Globus pallidus (tissue), 1 donor: ENCODE results near the gene ZFPM1.

ENCODE experiments used
- DNase-seq: peaks from one replicate; pipeline ENCODE4 v3.0.0-alpha.2; 2015; ENCODE audit warnings: low spot score

ZFPM1 gene

DNA sequence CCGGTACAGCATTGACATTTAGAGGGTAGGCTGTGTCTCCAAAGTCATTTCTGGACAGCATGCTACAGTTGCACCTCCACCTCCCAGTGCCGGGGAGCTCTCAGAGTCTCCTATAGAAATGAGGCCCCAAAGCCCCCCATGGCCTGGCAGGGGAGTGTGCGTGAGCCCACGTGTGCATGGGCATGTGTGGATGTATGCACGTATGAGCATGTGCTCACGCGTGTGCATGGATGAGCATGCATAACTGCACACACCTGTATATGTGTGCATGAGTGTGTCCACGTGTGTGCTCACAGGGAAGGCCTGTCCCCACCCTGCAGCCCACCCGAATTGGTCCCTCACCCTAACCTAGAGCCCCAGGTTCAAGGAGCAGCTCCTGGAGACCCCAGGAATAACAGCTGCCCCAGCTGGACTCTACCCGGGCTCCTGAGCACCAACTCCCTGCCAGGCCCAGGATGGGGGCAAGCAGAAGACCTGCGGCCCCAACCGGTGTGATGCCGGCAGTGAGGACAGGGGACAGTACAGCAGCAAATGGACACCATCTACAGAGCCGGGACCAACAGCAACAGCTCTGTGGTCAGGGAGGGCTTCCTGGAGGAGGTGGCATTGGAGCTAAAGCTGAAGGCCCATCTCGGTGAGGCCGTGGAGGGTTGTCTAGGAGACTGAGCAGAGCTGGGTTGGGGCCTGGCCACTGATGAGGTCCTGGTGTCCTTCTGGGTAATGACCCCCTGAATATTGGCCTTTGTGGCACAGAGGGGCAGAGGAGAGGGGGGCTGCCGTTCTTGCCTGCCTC, 35.2 kb upstream of the ZFPM1 start:
- no peak for DNase-seq

DNA sequence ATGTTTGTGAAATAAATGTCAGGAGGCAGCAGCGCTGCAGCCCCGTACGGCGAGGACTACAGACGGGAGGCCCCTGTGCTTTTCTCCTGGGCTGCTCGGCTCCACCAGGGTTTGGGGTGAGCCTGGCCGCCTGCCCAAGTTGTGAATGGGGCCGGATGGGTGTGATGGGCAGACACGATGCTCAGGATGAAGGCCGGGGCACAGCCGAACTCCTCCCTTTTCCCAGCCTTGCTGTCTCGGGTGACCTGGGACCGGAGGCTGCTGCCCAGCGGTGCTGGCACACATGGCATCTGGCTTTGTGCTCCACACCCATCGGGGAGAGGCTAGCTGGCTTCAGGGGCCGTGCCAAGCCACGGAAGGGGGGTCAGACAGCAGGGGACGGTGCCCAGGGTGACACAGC, 34.2 kb upstream of the ZFPM1 start:
- DNase-seq = no peak

DNA sequence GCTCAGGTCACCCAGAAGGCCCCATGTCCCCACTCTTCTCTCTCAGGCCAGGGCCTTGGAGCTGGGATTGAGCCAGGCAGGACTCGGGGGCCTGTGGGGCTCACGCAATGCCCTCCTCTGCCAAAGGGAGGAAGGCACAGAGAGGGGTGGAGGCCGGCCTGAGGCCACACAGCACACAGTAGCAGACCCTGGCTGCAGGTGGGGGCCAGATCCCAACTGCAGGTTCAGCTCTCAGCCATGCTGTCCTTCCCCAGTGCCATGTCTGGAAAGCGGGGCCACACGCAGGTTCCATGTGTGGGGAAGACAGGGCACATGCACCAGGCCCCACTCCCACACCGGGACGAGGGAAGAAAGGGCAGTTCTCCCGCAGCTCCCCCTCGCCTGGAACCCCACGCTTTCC, 33.3 kb upstream of the ZFPM1 start:
- no peak for DNase-seq

- no peak for DNase-seq
Measured at GRCh38 chr16:88420496-88420895, 32.6 kb upstream of the ZFPM1 start.

DNA sequence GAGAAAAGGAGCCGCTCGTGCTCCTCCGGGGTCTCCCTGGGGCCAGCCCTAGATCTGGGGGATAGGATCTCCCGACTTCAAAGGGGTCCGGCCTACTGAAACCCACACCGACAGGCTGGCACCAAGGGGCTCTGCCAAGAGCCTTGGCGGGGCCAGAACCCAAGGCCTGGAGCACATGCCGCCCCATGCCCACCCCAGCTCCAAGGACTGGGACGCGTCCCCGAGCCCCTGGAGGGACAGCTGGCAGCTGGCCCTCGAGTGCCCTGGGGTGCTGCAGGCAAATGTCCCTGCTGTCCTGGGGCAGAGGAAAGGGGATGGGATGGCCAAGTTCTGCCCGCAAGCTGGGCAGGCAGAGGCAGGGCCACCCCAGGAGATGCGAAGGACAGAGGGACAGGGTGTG, 31.8 kb upstream of the ZFPM1 start:
- DNase-seq = no peak

GRCh38 chr16:88421871-88422433, 31.1 kb upstream of the ZFPM1 start:
- DNase-seq = no peak

GRCh38 chr16:88422733-88423447, 30.2 kb upstream of the ZFPM1 start:
- DNase-seq = no peak

- DNase-seq = no peak
Measured at GRCh38 chr16:88423448-88423850, 29.6 kb upstream of the ZFPM1 start.

DNA sequence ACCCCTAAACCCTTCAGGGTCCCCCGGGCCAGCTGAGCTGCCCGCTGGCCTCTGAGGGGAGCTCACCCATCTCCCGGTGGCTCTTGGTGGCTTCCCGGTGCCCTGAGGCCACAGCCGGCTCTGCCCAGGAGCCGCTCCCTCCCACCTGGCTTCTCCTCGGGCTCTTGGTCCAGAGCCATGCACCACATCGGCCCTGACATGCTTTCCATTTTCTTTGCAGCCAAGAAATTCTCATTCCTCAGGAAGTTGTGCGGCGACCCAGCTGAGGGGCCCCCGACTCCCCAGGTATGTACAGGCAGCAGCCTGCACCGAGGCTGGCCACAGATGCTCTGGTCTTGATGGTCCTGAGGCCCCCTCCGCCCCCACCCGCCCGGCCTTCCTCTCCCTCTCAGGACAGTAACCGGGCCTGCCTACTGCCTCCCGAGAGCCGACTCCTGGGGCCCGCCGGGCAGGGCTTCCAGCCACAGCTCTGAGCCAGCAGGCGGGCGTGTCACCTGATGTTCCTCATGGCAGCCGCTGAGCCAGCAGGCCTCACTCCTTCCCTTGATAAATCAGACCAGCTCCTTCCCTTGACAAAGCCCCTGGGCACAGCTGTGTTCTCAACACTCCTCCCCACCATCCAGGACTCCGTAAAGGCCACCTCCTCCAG, 28.4 kb upstream of the ZFPM1 start:
- peak; percentile 31 for DNase-seq

DNA sequence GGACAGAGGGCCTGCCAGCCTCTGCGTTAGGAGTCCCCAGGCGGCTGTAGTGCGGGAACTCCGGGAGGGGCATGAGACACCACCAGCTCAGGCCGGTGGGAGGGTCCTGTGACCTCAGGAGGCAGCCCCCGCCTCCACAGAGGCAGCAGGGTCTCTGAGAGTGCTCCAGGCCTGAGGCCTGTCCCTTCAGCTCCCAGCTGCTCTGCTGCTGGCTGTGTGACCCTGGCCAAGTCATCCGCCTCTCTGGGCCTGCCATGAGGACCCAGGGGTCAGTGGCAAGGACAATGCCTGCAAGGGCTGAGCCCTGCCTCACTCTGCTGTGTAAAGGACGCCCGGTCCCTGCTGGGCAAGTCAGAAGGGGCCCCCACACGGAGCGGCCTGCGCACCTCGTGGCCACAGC, 27.1 kb upstream of the ZFPM1 start:
- DNase-seq = no peak

- no peak for DNase-seq
Measured at GRCh38 chr16:88427376-88427775, 25.7 kb upstream of the ZFPM1 start.

DNA sequence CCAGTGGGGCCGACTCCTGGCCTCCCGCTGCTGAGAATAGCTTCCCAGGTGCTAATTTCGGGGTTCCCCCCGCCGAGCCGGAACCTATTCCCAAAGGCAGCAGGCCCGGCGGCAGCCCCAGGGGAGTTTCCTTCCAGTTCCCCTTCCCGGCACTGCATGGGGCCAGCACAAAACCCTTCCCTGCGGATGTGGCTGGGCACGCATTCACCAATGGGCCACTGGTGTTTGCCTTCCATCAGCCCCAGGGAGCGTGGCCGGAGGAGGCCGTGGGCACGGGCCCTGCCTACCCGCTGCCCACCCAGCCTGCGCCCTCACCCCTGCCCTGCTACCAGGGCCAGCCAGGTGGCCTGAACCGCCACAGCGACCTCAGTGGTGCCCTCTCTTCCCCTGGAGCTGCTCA, 24.9 kb upstream of the ZFPM1 start:
- DNase-seq = no peak

GRCh38 chr16:88428616-88429386, 24.3 kb upstream of the ZFPM1 start:
- peak; percentile 47 for DNase-seq

DNA sequence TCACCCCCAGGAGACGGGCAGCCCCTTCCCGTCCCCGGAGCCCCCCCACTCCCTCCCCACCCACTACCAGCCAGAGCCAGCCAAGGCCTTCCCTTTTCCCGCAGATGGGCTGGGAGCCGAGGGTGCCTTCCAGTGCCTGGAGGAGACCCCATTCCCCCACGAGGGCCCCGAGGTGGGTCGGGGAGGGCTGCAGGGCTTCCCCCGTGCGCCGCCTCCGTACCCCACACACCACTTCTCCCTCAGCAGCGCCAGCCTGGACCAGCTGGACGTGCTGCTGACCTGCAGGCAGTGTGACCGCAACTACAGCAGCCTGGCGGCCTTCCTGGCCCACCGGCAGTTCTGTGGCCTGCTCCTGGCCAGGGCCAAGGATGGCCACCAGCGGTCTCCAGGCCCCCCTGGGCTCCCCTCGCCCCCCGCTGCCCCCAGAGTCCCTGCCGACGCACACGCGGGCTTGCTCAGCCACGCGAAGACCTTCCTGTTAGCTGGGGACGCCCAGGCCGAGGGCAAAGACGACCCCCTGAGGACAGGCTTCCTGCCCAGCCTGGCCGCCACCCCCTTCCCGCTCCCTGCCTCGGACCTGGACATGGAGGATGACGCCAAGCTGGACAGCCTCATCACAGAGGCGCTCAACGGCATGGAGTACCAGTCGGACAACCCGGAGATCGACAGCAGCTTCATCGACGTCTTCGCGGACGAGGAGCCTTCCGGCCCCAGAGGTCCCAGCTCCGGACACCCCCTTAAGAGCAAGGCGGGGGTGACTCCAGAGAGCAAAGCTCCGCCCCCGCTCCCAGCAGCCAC, 23.5 kb upstream of the ZFPM1 start:
- no peak for DNase-seq

- no peak for DNase-seq
Measured at GRCh38 chr16:88430185-88430523, 22.9 kb upstream of the ZFPM1 start.

- no peak for DNase-seq
Measured at GRCh38 chr16:88430524-88431446, 22.3 kb upstream of the ZFPM1 start.

DNA sequence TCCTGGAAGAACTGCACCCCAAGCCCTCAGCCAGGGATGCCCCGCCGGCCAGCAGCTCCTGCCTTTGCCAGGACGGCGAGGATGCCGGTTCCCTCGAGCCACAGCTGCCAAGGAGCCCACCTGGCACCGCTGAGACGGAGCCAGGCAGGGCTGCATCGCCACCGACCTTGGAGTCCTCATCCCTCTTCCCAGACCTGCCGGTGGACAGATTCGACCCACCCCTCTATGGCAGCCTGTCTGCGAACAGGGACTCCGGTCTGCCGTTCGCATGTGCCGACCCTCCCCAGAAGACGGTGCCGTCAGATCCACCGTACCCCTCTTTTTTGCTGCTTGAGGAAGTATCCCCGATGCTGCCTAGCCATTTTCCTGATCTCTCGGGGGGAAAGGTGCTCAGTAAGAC, 21.4 kb upstream of the ZFPM1 start:
- DNase-seq = no peak

GRCh38 chr16:88432174-88432573, 20.9 kb upstream of the ZFPM1 start:
- no peak for DNase-seq

GRCh38 chr16:88432753-88433152, 20.3 kb upstream of the ZFPM1 start:
- no peak for DNase-seq
